HL-60 (cell line): Measurements from ENCODE around the gene CLEC4C.
"Not testable (repeated sequence)": the region's sequence is repeated elsewhere in the genome, so short reads cannot be mapped to it uniquely, and the experiment has no call there.

ENCODE experiments used
- DNase-seq, 2 experiments: peaks; one replicate each; pipeline ENCODE4 v3.0.0-alpha.2; 2010 to 2020; ENCODE audit warnings: low read depth in 1 of 2, low spot score in 1 of 2
- H3K27ac ChIP-seq: fragments of 250-450 bp; sonication (Bioruptor Pico); replicated peaks from 2 replicates; pipeline ENCODE4 v1.5.1; 2020; ENCODE audit warnings: mild to moderate bottlenecking, moderate library complexity
- H3K27me3 ChIP-seq: fragments of 250-450 bp; sonication (Bioruptor Pico); 2 replicates; pipeline ENCODE4 v1.5.1; 2021; ENCODE audit warnings: mild to moderate bottlenecking, moderate library complexity; ENCODE audit not compliant: insufficient read depth, poor library complexity, severe bottlenecking
- H3K4me3 ChIP-seq: replicated peaks from 2 replicates; pipeline ENCODE4 v1.5.1; 2011; ENCODE audit warnings: mild to moderate bottlenecking, control low read depth, low read length; ENCODE audit not compliant: insufficient read depth
- GABPA ChIP-seq: IDR thresholded peaks from 2 replicates; pipeline ENCODE4 v1.6.1; 2012; ENCODE audit warnings: low read depth
- POLR2AphosphoS5 ChIP-seq: IDR thresholded peaks from 2 replicates; pipeline ENCODE4 v1.6.1; 2012; ENCODE audit warnings: low read depth
- SPI1 ChIP-seq: IDR thresholded peaks from 2 replicates; pipeline ENCODE4 v1.6.1; 2012; ENCODE audit warnings: low read depth, mild to moderate bottlenecking, borderline replicate concordance
- TF ChIP-seq, protein P1 (sequence below): IDR thresholded peaks from one replicate; pipeline ENCODE4 v1.5.1; 2011; ENCODE audit warnings: low read length, control low read depth, inconsistent platforms; ENCODE audit not compliant: insufficient read depth
- TF ChIP-seq, protein P2 (sequence below): IDR thresholded peaks from 2 replicates; pipeline ENCODE4 v1.6.1; 2012; ENCODE audit warnings: low read depth; ENCODE audit not compliant: insufficient replicate concordance

CLEC4C gene

DNA sequence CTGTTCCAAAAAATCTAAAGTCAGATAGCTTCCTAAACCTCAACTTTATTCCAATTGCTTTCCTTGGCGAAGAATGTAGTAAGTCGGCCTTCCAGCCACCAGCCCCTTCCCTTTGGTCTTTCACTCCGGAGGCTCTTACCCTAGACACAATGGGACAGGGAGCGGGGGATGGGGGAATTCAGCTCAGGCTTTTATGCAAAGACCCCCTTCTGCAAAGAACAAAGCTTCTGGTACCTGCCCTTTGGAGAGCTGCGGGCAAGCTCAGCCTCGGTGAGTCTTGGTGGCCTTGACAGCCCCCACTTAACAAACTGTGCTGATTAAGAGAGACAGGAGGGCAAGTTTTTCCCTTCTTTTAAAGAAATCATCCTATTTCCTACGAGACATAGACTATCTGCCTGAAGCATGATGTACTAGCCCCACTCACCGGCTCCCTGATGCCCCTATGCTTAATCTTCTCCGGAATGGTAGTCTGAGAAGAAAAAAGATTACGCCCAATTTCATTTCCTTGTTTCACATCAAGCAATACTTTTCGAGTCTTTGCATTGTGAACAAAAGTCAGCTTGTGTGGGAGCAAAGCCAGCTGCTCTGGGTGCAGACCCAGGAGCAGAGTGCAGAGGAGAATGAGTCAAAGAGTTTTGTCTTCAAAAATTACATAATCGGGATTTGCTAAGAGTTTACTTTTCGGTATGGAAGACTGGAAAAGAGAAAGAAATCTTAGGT is 40.6 kb upstream of the CLEC4C start:
- DNase-seq, result no peak
- H3K27me3 ChIP-seq, result no peaks in the 10 kb centered on the region
- H3K27ac ChIP-seq, result no peak overlapping the region
- no peak overlapping the region for H3K4me3 ChIP-seq
- TF ChIP-seq, protein P1, sequence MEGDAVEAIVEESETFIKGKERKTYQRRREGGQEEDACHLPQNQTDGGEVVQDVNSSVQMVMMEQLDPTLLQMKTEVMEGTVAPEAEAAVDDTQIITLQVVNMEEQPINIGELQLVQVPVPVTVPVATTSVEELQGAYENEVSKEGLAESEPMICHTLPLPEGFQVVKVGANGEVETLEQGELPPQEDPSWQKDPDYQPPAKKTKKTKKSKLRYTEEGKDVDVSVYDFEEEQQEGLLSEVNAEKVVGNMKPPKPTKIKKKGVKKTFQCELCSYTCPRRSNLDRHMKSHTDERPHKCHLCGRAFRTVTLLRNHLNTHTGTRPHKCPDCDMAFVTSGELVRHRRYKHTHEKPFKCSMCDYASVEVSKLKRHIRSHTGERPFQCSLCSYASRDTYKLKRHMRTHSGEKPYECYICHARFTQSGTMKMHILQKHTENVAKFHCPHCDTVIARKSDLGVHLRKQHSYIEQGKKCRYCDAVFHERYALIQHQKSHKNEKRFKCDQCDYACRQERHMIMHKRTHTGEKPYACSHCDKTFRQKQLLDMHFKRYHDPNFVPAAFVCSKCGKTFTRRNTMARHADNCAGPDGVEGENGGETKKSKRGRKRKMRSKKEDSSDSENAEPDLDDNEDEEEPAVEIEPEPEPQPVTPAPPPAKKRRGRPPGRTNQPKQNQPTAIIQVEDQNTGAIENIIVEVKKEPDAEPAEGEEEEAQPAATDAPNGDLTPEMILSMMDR, result no peak
- TF ChIP-seq POLR2AphosphoS5 (no peak), GABPA (no peak), SPI1 (no peak)
- TF ChIP-seq, protein P2, sequence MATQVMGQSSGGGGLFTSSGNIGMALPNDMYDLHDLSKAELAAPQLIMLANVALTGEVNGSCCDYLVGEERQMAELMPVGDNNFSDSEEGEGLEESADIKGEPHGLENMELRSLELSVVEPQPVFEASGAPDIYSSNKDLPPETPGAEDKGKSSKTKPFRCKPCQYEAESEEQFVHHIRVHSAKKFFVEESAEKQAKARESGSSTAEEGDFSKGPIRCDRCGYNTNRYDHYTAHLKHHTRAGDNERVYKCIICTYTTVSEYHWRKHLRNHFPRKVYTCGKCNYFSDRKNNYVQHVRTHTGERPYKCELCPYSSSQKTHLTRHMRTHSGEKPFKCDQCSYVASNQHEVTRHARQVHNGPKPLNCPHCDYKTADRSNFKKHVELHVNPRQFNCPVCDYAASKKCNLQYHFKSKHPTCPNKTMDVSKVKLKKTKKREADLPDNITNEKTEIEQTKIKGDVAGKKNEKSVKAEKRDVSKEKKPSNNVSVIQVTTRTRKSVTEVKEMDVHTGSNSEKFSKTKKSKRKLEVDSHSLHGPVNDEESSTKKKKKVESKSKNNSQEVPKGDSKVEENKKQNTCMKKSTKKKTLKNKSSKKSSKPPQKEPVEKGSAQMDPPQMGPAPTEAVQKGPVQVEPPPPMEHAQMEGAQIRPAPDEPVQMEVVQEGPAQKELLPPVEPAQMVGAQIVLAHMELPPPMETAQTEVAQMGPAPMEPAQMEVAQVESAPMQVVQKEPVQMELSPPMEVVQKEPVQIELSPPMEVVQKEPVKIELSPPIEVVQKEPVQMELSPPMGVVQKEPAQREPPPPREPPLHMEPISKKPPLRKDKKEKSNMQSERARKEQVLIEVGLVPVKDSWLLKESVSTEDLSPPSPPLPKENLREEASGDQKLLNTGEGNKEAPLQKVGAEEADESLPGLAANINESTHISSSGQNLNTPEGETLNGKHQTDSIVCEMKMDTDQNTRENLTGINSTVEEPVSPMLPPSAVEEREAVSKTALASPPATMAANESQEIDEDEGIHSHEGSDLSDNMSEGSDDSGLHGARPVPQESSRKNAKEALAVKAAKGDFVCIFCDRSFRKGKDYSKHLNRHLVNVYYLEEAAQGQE, result no peak

DNA sequence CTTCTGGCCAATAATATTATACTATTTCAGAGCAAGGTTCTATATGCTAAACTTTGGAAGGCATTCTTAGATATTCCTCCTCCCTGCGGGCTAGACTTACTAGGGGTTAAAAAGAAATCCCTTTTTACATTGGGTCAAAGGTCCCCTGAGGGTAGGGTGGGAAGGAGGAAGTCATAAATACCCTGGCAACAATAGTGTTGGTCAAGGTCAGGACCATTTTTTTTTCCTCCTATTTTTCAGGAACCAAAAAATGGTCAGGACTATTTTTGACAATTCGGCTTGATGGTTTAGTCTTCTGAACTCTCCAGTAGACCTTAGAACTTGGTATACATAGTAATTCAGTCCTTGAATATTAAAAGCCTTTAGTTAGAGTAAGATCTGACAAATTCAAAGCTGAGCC is 37.5 kb upstream of the CLEC4C start:
- no peak for TF ChIP-seq GABPA
- TF ChIP-seq, protein P1, result no peak
- TF ChIP-seq, protein P2, result no peak
- no peak for TF ChIP-seq POLR2AphosphoS5
- TF ChIP-seq SPI1, result no peak
- H3K27ac ChIP-seq, result no peak overlapping the region
- H3K27me3 ChIP-seq, result no peaks in the 10 kb centered on the region
- no peak overlapping the region for H3K4me3 ChIP-seq
- DNase-seq, result no peak

DNA sequence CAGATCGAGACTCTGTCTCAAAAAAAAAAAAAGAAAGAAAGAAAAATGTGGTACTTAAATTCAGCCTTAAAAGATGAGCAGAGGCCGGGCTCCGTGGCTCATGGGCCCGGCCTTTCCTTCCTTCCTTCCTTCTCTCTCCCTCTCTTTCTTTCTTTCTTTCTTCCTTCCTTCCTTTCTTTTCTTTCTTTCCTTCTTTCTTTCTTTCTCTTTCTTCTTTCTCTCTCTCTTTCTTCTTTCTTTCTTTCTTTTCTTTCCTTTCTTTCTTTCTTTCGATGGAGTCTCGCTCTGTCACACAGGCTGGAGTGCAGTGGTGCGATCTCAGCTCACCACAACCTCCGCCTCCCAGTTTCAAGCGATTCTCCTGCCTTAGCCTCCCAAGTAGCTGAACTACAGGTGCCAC is 36.3 kb upstream of the CLEC4C start:
- not testable (repeated sequence) for H3K27me3 ChIP-seq, H3K4me3 ChIP-seq, H3K27ac ChIP-seq, DNase-seq

DNA sequence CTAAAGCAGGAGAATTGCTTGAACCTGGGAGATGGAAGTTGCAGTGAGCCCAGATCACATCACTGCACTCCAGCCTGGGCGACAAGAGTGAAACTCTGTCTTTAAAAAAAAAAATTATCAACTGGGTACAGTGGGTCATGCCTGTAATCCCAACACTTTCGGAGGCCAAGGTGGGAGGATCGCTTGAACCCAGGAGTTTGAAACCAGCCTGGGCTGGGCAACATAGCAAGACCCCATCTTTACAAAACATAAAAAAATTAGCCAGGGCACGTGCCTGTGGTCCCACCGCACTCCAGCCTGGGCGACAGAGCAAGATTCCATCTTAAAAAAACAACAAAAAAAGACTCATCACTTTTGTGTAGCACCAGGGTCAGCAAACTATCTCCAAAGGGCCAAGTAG is 34.9 kb upstream of the CLEC4C start:
- no peak for TF ChIP-seq SPI1
- TF ChIP-seq, protein P1, result no peak
- no peak for TF ChIP-seq POLR2AphosphoS5
- TF ChIP-seq, protein P2, result no peak
- no peak for TF ChIP-seq GABPA
- no peaks in the 10 kb centered on the region for H3K27me3 ChIP-seq
- no peak overlapping the region for H3K27ac ChIP-seq
- DNase-seq, result no peak
- no peak overlapping the region for H3K4me3 ChIP-seq
